Stomach (tissue), 4 donors: ENCODE data around the gene HEMGN.

ENCODE experiments used
- POLR2AphosphoS5 ChIP-seq, 3 donors: sonication (generic); formaldehyde crosslinking; IDR thresholded peaks; one replicate each; pipeline ENCODE4 v1.6.1; 2016; ENCODE audit warnings: antibody characterized with exemption in 3 of 3
- TF ChIP-seq, protein P1 (sequence below), 7 experiments: fragments of 450-650 bp in 4 of 7; fragments of 200-600 bp in 3 of 7; sonication (generic) in 3 of 7; IDR thresholded peaks; one replicate each; pipeline ENCODE4 v1.5.1; 2016 to 2019; ENCODE audit warnings: antibody characterized with exemption in 7 of 7, control low read depth in 2 of 7, mild to moderate bottlenecking in 1 of 7

DNA sequence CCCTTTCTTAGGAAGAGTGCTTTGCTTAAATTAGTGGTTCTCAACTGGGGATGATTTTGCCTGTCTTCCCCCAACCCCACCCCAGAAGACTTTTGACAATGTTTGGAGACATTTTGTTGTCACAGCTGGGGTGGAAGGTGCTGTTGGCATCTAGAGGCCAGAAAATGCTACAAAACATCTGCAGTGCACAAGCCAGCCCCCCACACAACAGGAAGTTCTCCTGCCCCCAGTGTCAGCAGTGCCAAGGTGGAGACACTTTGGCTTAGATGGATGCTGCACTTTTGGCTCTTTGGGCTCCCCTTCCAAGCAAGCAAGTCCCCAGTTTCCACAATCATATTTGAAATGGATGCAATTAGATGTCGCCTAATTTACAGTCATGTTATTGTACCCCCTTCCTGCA, 2.7 kb downstream of the HEMGN start:
- TF ChIP-seq POLR2AphosphoS5 (IDR thresholded peaks at IDR 0.05): no peak
- TF ChIP-seq, protein P1, sequence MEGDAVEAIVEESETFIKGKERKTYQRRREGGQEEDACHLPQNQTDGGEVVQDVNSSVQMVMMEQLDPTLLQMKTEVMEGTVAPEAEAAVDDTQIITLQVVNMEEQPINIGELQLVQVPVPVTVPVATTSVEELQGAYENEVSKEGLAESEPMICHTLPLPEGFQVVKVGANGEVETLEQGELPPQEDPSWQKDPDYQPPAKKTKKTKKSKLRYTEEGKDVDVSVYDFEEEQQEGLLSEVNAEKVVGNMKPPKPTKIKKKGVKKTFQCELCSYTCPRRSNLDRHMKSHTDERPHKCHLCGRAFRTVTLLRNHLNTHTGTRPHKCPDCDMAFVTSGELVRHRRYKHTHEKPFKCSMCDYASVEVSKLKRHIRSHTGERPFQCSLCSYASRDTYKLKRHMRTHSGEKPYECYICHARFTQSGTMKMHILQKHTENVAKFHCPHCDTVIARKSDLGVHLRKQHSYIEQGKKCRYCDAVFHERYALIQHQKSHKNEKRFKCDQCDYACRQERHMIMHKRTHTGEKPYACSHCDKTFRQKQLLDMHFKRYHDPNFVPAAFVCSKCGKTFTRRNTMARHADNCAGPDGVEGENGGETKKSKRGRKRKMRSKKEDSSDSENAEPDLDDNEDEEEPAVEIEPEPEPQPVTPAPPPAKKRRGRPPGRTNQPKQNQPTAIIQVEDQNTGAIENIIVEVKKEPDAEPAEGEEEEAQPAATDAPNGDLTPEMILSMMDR (IDR thresholded peaks at IDR 0.05): no peak
